Stimulated activated CD4-positive, alpha-beta T cell treated with anti-CD3 and anti-CD28 coated beads, Interleukin-1b, Interleukin-23, amount 100 ng/mL, for 24 hours (primary cell): ENCODE data around the gene CFAP206.
A peak's percentile ranks its signal among the peaks of the same experiment; 100 is the strongest.
"Not testable (repeated sequence)": the region's sequence is repeated elsewhere in the genome, so short reads cannot be mapped to it uniquely, and the experiment has no call there.

Experiments used
- DNase-seq, 4 experiments: peaks; one replicate each; pipeline ENCODE4 v3.0.0-alpha.2; 2020; ENCODE audit warnings: low read depth in 4 of 4, low spot score in 1 of 4

CFAP206 gene

DNA sequence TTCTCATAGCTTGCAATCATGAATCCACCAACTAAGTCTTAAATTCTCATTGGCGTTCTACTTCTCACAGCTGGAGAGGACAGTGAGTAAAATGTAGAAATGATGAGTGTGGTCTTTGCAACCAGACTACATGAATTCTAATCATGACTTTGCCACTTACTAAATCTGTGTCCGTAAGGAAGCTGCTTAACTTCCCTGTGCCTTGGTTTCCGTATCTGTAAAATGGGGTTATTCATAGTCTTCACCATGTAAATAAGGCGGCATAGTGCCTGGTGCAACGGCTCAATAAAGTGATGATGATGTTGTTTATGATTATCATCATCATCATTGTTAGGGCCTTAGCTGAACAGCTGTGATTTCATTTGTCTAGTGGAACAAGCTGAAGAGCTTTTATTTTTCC is 12.6 kb downstream of the CFAP206 start:
- no peak for DNase-seq

DNA sequence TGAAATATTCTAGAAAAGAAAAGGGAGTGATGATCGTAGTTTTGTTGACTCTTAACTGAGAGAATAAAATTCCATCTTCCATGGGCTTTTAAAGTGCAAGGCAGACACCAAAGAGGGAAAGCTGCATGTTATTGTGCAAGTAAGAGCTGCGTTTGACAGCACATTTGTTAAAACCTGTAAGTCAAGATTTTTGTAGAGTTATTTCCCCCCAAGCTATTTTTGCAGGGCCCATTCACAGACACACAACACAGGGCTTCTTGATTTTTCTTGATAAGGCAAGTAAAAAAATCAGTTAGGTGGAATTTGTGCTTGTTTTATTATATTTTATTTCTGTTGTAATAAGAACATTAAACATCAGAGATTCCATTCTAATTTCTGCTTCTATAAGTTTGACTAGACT is 13.8 kb downstream of the CFAP206 start:
- DNase-seq: no peak

DNA sequence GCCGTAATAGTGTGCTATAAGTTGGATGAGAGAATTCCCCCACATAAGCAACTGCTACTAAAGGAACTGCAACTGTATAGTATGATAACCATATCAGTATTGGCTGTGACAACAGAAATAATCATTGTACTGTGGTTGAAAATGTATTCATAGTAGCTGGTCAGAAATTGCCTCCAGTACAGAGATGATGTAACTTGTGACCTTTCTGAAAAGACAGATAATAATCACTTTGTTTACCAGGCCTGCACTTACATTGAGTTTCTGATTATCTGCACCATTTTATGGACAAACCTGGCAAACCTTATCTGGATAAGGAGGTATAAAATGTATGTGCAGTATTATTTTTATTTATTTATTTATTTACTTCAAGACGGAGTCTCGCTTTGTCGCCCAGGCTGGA is 19.0 kb downstream of the CFAP206 start:
- DNase-seq: no peak

DNA sequence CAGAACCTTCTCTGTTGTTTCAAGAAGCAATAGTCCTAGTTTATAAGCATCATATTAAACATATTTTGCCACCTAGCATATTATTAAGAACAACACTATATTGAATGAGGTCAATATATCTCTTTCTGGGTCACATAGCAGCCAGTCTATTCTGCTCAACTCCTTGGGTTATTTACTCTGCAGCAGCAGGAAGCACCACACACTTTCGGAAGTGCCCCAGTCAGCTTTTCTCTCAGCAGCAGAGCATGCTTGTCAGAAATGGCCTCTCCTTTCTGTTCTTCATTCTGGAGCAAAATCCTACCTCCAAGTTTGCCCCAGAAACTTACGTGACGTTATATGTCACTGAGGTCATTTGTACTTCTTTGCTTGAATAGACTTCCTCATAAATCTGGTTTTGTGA is 22.7 kb downstream of the CFAP206 start:
- DNase-seq: no peak

DNA sequence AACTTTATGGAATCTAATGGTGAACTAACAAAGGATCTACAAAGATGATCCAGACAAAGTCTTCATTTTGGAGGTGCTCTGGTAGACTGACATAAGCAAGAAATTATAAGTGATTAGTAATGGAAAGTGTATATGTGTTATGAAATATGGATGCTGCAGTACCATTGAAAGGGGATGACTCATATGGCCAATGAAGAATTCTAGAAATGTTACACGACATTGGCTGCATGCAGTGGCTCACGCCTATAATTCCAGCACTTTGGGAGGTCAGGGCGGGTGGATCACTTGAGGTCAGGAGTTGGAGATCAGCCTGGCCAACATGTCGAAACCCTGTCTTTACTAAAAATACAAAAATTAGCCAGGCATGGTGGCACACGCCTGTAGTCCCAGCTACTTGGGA is 23.5 kb downstream of the CFAP206 start:
- DNase-seq: no peak

DNA sequence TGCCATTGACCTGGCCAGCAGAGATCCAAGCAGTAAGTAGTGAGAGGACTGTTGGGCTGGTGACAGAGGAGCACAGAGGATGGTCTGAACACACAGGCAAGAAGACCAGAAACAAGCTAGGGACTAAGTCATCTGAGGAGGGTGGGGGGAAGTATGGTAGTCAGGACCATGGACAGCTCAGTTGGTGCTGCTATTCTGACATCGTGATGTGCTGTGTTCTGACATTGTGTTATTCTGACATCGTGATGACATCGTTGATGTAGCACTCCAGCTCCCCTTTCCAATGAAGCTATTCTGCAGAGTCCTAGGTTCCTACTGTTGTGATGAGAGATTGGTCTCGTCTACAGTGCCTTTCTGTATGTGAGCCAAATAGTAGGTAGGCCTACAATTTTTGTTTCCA is 28.7 kb downstream of the CFAP206 start:
- DNase-seq: peak in 3 of 4 experiments; percentile 2 to 32 (median 7)

DNA sequence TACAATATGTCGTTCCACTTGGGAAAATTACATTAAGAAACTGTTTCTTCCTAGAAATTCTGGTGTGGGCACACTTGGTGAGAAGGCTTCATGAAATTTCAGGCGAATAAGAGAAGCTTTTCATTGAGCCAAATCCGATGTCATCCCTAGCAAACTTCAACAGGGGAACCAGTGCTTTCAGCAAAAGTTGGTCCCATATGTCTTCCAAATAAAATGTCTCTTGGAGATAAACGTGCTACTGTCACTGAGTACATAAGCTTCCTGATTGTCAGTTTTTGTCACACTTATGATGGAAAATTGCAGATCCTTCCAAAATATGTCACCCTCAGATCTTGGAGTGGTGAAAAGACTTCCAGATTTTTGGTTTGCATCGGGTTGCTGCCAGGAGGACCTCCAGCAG is 33.9 kb downstream of the CFAP206 start:
- DNase-seq: no peak

DNA sequence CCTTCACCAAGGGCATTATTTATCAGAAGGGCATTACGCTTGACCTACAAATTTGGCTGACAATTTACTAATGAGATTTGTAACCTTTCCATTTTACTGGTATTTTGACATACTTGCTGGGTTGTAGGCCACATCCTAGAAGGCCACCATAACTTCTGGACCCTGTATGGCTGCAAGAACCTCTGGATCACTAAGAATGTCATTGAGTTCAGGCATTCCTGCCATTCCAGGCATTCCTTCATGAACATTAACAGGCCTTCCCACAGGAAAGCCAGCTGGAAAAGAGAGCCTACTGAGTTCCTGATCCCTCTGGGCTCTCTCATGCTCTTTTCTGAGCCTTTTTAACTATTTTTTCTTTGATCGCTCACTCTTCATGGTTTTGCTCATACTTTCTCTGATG is 36.6 kb downstream of the CFAP206 start:
- no peak for DNase-seq

DNA sequence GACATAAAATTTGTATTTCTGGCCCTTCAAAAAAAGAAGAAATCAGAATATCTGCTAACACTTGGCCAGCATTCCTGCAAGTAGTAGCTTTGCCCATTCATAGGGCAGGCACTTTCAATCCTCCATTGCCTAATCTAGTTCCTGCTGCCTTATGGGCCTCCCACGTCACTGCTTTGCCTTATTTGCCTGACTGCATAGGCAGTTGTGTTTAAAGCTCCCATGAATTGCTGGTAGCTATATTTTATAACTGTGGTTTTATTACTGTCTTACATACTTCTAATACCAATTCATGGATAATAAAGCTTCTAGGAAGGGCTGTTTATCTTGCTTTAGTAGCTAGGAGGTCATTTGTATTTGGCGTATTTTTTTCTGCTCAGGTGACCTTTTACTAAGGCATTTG is 57.3 kb downstream of the CFAP206 start:
- DNase-seq: no peak

DNA sequence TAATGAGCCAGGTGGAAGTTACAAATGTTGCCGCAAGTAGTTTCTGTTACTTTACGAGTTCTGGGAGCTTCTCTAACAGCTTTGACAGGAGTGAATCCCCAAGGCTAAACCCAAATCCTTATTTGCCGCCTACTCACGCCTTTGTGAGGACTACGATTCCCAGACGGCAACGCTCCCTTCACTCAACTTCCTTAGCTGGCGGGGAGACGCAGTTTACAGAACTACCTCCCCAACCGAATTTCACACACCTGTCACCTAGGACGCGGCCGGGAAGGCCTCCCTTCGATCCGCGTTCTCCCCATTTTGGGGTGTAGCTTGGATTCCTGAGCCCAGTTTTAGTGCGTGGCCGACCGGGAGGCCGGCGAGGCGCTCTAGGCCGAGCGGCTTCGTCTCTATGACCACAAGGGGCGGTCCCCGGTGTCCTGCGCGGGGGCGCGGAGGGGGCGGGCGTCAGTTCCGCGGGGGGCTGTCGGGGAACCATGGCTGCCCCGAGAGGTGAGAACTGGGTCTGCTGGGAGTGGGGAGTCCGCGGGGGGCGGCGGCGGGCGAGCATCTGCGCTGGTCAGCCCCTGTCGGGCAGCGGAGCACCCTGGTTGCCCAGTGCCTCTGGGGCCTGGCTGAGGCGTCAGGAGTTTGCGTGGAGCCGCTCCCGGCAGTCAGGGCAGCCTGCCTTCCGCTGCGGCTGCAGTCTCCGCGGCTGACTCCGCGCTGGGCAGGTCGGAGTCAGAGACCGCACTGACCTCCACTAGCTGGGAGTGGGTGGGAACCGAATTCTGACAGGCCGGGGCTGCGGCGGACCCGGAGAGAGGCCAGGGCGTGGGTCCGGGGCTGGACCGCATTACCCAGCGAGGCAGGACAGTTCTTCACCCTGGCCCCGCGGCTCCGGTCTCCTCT is 65.0 kb downstream of the CFAP206 start, which contains the start of gene SLC35A1:
TSS of gene SLC35A1 (plus strand) at position 450 of the 894 bp plus-strand sequence. CDS start at position 480, 30 bp downstream.
- DNase-seq: peak; percentile 66 to 79 (median 72)

DNA sequence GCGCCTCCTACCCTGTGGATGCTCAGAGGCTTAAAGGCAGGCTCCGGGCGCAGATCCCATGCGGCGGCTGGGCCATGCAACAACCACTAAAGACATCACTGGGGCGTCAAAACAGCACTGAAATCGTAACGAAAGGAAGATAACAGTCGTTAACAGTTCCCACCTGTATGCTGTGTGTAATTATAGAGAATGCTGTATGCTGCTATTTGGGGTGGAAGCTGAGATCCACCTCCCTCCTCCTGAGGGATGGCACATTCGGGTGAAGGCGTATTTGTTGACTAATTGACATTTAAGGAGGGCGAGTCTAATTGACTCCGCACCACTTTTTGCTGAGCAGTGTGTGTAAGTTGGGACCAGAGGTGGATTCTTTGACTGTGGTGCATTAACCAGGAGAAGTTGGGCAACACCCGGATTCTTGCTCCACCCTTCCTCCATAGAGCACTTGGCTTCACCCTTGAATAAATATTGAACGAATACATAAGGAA is 65.7 kb downstream of the CFAP206 start:
- DNase-seq: peak in 3 of 4 experiments; percentile 17 to 48 (median 20)

DNA sequence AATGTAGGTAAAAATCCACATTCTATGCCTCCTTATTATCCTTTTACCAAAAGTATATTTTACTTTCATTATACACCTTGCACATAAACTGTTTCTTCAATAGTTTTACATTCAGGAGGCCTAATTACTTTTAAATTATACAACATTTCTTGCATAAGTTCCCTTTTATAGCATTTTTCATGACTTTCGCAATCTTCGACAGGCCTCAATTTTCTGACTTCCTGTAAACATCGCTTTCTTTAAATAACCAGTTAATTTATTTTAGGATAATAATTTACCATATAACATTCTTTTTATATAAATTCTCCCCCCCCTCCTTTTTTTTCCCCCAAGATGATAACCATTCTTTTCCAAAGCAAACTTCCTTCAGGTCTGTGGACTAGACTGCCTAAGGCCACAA is 74.2 kb downstream of the CFAP206 start:
- DNase-seq: no peak

DNA sequence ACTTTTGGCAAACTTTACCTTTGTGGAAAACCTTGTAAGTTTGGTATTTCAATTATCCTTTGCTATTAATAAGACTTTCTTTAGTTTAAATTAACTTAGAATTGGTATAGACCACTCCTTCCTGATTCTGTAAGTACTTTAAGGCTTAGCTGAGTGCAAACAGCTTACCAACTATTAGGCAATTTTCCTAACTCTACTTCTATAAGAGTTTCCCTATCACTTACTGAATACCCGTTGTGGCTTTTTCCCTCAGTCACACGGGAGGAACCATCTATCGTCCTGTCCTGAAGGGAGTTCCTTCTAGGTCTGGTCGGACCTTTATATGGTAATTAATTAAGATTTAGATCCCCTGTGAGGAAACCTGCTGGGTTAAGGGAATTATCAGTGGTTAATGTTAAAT is 74.6 kb downstream of the CFAP206 start:
- no peak for DNase-seq

DNA sequence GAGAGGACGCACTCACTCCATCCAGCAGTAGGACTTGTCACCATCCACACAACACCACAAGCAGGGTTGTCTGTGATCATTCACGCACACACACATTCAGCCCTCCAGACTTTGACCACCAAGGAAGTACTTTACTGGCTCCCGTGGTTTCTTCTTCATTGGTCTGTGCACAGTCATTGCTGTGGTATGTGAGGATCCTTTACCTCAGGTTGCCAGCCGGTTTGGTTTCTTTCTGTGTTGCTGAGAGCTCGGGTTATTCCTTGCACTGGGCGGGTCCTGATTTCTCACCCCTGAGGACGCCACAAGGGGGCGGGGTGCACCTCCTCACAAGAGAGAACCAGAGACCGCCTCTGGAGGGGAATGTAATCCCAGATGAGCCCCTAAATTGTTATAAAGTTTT is 76.2 kb downstream of the CFAP206 start:
- DNase-seq: no peak

DNA sequence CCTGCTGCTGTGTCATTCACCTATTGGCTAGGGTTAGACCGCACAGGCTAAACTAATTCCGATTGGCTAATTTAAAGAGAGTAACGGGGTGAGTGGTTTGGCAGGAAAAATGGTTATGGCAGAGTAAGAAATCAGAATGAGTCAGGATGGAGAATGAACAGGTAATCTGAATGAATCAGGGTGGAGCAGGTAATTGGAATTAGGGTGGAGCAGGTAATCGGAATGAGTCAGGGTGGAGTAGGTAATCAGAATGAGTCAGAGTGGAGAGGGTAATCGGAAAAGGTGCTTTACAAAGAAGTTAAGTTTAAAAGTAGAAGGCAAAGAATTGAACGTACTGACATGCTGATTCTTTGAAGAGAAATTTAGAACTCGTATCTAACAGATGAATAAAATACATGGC is 76.7 kb downstream of the CFAP206 start:
- DNase-seq: no peak

DNA sequence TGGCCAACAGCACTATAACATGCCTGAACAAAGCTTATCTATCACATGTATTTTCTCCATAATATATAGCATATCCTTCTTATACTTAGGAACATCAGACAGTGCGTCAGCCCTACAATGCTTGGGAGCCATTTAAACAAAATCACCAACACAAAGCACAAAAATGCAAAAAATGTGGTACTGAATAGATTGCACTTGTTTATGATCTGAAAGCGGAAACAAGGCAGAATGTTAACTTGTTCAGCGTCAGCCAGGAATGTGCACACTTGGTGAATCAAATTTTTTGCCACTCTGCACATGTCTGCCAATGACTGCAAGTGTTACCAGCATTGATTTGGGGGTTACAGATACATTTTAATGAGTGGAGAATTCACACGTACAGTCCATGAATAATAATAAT is 79.8 kb downstream of the CFAP206 start:
- no peak for DNase-seq

DNA sequence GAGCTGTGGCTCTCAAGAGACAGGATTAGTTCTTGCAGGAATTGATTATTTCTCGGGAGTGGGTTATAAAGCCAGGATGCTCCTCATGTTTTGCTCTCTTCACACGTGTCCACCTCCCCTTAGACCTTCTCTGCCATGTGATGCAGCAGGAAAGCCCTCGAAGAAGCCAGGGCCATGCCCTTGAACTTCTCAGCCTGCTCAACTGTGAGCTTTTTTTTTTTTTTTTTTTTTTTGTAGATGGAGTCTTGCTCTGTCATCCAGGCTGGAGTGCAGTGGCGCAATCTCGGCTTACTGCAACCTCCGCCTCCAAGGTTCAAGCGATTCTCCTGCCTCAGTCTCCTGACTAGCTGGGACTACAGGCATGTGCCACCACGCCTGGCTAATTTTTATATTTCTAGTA is 81.6 kb downstream of the CFAP206 start:
- DNase-seq: not testable (repeated sequence)

DNA sequence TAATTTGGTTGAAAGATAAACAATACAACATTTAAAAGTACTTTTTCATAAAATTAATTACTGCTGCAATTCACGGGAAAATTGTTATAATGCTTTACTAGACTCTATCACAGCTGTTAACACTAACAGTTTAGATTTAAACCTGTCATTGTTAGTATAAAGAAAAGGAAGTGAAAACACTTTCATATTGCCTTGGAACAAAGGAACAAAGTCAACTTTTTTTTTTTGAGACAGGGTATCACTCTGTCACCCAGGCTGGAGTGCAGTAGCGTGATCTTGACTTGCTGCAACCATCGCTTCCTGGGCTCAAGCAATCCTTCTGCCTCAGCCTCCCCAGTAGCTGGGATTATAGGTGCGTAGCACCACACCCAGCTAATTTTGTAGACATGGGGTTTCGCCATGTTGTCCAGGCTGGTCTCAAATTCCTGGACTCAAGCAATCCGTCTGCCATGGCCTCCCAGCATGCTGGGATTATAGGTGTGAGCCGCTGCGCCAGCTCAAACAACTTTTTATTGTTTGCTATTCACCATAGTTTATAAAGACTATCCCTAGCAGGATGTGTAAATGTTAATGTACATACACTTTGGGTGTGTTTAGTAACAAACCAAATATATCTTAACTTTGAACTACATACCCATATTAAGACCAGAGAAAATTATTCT is 87.1 kb downstream of the CFAP206 start:
- DNase-seq: no peak

DNA sequence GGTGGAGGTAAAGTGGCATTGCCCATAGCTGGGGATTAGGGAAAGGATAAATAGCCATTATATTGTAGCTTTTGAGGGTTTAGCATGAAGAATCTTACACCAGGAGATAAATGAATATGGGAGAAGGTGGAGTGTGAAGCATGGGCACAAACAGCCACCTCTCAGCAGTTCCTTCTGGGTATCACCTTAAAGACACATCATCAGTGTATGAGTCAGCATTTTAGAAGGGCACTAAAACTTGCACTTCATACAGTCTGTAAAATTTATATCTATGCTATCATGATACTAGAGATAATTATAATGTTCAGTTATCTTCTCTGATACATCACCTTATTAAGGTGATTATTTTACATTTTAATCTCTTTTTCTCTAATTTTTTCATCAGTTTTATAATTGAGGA is 90.3 kb downstream of the CFAP206 start:
- DNase-seq: no peak

DNA sequence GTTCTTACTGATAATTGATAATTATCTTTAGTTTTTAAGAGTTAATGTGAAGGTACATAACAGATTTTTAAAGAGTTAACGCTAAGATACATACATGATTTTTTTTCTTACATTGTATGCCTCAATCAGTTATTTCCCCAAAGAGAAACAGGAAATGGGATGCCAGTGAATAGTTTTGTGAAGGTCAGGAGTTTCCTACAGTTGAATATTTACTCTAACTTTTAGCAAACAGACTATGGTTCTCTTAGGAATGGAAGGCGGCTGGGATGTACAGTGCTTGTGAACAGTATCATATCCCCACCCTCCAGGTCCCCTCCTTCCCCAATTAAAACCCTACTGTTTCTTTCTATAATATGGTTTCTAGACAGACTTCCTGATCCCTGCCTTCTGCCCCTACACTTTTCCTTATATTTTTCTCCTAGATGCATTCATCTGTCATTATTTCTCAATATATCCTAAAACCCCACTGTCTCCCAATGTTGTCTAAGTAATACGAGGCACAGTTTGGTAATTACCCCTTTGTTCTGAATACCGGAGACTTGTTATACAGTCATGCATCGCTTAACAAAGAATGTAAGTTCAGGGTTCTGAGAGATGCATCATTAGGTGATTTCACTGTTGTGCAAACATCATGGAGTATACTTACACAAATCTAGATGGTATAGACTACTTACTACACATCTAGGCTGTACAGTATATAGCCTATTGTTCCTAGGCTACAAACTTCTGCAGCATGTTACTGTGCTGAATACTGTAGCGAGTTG is 94.2 kb downstream of the CFAP206 start:
- DNase-seq: no peak

DNA sequence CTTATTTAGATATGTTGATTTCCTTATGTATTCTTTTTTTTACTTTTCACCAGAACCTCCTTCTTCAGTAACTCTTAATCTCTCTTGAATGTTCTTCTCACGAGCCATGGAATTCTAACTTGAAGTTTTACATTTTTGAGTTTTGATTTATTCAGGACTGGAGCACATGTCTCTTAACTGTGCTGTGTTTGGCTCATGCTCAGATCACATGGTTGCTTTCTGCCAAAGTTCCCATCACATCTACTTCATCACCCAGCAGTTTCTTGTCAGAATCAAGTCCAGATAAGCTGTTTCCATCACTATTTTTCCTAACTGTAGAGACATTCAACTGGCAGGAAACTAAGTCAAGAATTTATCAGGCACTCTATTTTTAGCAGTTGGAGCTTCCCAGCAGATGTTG is 96.7 kb downstream of the CFAP206 start:
- no peak for DNase-seq
